NCI-H526 treated with DMSO at 0.1 percent for 48 hours (cell line): ENCODE results near the gene NNAT.
"Not testable (repeated sequence)": the region's sequence is repeated elsewhere in the genome, so short reads cannot be mapped to it uniquely, and the experiment has no call there.

ENCODE experiments used
- DNase-seq: peaks from one replicate; lab custom pipeline; 2025; lab: John Stamatoyannopoulos, UW

The NNAT gene

GRCh38 chr20:37521061-37521771 is at the start of gene NNAT:
Gene NNAT, plus strand, starts transcription at chr20:37521250. Its CDS starts 82 bp downstream, at chr20:37521332.
- DNase-seq = no peak

- DNase-seq = no peak
Measured at GRCh38 chr20:37471741-37472235, 49.3 kb upstream of the NNAT start.

GRCh38 chr20:37472435-37472834 is 48.6 kb upstream of the NNAT start:
- not testable (repeated sequence) for DNase-seq

GRCh38 chr20:37473249-37474000 is 47.6 kb upstream of the NNAT start:
- DNase-seq = no peak

- DNase-seq = no peak
Measured at GRCh38 chr20:37474386-37474785, 46.7 kb upstream of the NNAT start.

GRCh38 chr20:37475252-37475651 is 45.8 kb upstream of the NNAT start:
- DNase-seq = no peak

- DNase-seq = no peak
Measured at GRCh38 chr20:37477041-37477440, 44.0 kb upstream of the NNAT start.

GRCh38 chr20:37479266-37479665 is 41.8 kb upstream of the NNAT start:
- DNase-seq = no peak

- DNase-seq = no peak
Measured at GRCh38 chr20:37479925-37480691, 40.9 kb upstream of the NNAT start.

GRCh38 chr20:37480919-37481318 is 40.1 kb upstream of the NNAT start:
- DNase-seq = no peak

- no peak for DNase-seq
Measured at GRCh38 chr20:37481610-37482009, 39.4 kb upstream of the NNAT start.

GRCh38 chr20:37484331-37484730 is 36.7 kb upstream of the NNAT start:
- DNase-seq = no peak

- not testable (repeated sequence) for DNase-seq
Measured at GRCh38 chr20:37486209-37486608, 34.8 kb upstream of the NNAT start.

GRCh38 chr20:37490663-37491350 is 30.2 kb upstream of the NNAT start:
- no peak for DNase-seq

GRCh38 chr20:37492096-37492625 is 28.9 kb upstream of the NNAT start:
- no peak for DNase-seq

- DNase-seq = no peak
Measured at GRCh38 chr20:37492945-37493344, 28.1 kb upstream of the NNAT start.

- DNase-seq = no peak
Measured at GRCh38 chr20:37494301-37494700, 26.7 kb upstream of the NNAT start.

- no peak for DNase-seq
Measured at GRCh38 chr20:37494796-37495195, 26.3 kb upstream of the NNAT start.

GRCh38 chr20:37498066-37498665 is 22.9 kb upstream of the NNAT start:
- DNase-seq = no peak

- DNase-seq = no peak
Measured at GRCh38 chr20:37500311-37500710, 20.7 kb upstream of the NNAT start.

- DNase-seq = no peak
Measured at GRCh38 chr20:37501940-37502339, 19.1 kb upstream of the NNAT start.
